Endothelial cell of umbilical vein (primary cell): ENCODE data around the gene LCNL1. TPM values are rescaled to one million over a fixed set of nuclear protein-coding genes. Genes with fewer than 3 reads are reported as not detected.

Experiments used
- BruUV-seq: library from RNA; stranded (reverse); fragments of 400-500 nt; replicated peaks from 2 replicates; lab custom pipeline; 2021; lab: Mats Ljungman, UMichigan
- CTCF ChIA-PET: fragments of 300-600, 350-600 bp; sonication (Branson Sonifier 250); formaldehyde crosslinking; loops from one replicate; lab custom pipeline; 2021; ENCODE audit warnings: antibody characterized with exemption, inconsistent platforms; lab: Charles Lee
- POLR2A ChIA-PET: fragments of 300-600, 350-600 bp; sonication (Branson Sonifier 250); formaldehyde crosslinking; loops from one replicate; lab custom pipeline; 2021; ENCODE audit warnings: antibody characterized with exemption, inconsistent platforms; lab: Charles Lee
- DNase-seq: peaks from one replicate; pipeline ENCODE4 v3.0.0-alpha.2; 2011; ENCODE audit warnings: low read depth, low spot score
- FAIRE-seq: peaks from 2 replicates; lab custom pipeline; 2011; peaks lifted over from hg19 to GRCh38; lab: Jason Lieb, UNC
- H2AFZ ChIP-seq: 2 replicates; pipeline ENCODE4 v1.6.0; 2012; ENCODE audit warnings: low read depth, low read length, control low read depth, inconsistent platforms
- H3K27ac ChIP-seq: 2 replicates; pipeline ENCODE4 v1.5.1; 2011; ENCODE audit warnings: low read depth, mild to moderate bottlenecking, control low read depth, low read length, moderate library complexity; ENCODE audit not compliant: insufficient read depth
- H3K27me3 ChIP-seq, 2 experiments: 2 replicates each; pipeline versions ENCODE4 v1.6.0 to v1.6.1; 2011; ENCODE audit warnings: low read length in 2 of 2, mixed read lengths in 1 of 2; ENCODE audit not compliant: control insufficient read depth in 2 of 2, insufficient read depth in 2 of 2
- H3K36me3 ChIP-seq, 2 experiments: 2 replicates in 1 of 2; 3 replicates in 1 of 2; pipeline ENCODE4 v1.5.1; 2011; ENCODE audit warnings: low read length in 2 of 2, mild to moderate bottlenecking in 1 of 2, moderate library complexity in 1 of 2; ENCODE audit not compliant: control insufficient read depth in 2 of 2, insufficient read depth in 2 of 2; ENCODE audit errors: extremely low read depth in 1 of 2
- H3K4me1 ChIP-seq: 3 replicates; pipeline ENCODE4 v1.5.1; 2011; ENCODE audit warnings: mild to moderate bottlenecking, low read length; ENCODE audit not compliant: control insufficient read depth, insufficient read depth; ENCODE audit errors: extremely low read depth
- H3K4me2 ChIP-seq: 2 replicates; pipeline ENCODE4 v1.6.1; 2011; ENCODE audit warnings: low read length, control low read depth, mixed read lengths; ENCODE audit not compliant: insufficient read depth
- H3K4me3 ChIP-seq, 3 experiments: fragments of 200-600 bp in 1 of 3; sonication (generic), shearing (Covaris generic) in 1 of 3; replicated peaks in 1 of 3; 2 replicates each; pipeline ENCODE4 v1.5.1; 2011 to 2016; ENCODE audit warnings: control low read depth in 3 of 3, low read length in 3 of 3, mild to moderate bottlenecking in 2 of 3, inconsistent platforms in 1 of 3, low read depth in 1 of 3, moderate library complexity in 1 of 3; ENCODE audit not compliant: insufficient read depth in 1 of 3
- H3K79me2 ChIP-seq: 2 replicates; pipeline ENCODE4 v1.6.0; 2012; ENCODE audit warnings: low read length, inconsistent platforms; ENCODE audit not compliant: control insufficient read depth, insufficient read depth
- H3K9ac ChIP-seq: replicated peaks from 2 replicates; pipeline ENCODE3; 2011; ENCODE audit warnings: low read length, control low read depth; ENCODE audit not compliant: insufficient read depth; ENCODE audit errors: extremely low read depth
- H3K9me1 ChIP-seq: replicated peaks from 3 replicates; pipeline ENCODE4 v1.6.0; 2011; ENCODE audit warnings: mild to moderate bottlenecking, low read length; ENCODE audit not compliant: control insufficient read depth, insufficient read depth; ENCODE audit errors: extremely low read depth
- H3K9me3 ChIP-seq: replicated peaks from 2 replicates; pipeline ENCODE4 v1.5.1; 2012; ENCODE audit warnings: low read length, inconsistent platforms; ENCODE audit not compliant: control insufficient read depth, insufficient read depth
- H4K20me1 ChIP-seq: replicated peaks from 2 replicates; pipeline ENCODE3; 2011; ENCODE audit warnings: mild to moderate bottlenecking, low read length; ENCODE audit not compliant: control insufficient read depth, insufficient read depth; ENCODE audit errors: extremely low read depth
- EZH2 ChIP-seq: IDR thresholded peaks from 2 replicates; pipeline ENCODE4 v1.6.1; 2012; ENCODE audit warnings: borderline replicate concordance, low read depth, mild to moderate bottlenecking, moderate library complexity, low read length, inconsistent platforms; ENCODE audit not compliant: severe bottlenecking
- FOS ChIP-seq: IDR thresholded peaks from 2 replicates; pipeline ENCODE4 v1.6.1; 2011; ENCODE audit warnings: mild to moderate bottlenecking, low read length, moderate library complexity, borderline replicate concordance; ENCODE audit not compliant: insufficient read depth
- GATA2 ChIP-seq: IDR thresholded peaks from 2 replicates; pipeline ENCODE4 v1.7.0; 2011; ENCODE audit warnings: low read depth, mild to moderate bottlenecking, moderate library complexity, mixed read lengths, low read length; ENCODE audit not compliant: insufficient read length, insufficient read depth
- JUN ChIP-seq: IDR thresholded peaks from 2 replicates; pipeline ENCODE4 v1.6.1; 2011; ENCODE audit warnings: borderline replicate concordance, low read depth; ENCODE audit not compliant: insufficient read length, insufficient read depth
- MYC ChIP-seq: IDR thresholded peaks from one replicate; pipeline ENCODE4 v1.6.1; 2011; ENCODE audit warnings: mild to moderate bottlenecking, low read depth, low read length
- POLR2A ChIP-seq: IDR thresholded peaks from 2 replicates; pipeline ENCODE4 v1.6.1; 2012; ENCODE audit warnings: low read depth, mild to moderate bottlenecking, control low read depth, low read length
- POLR2AphosphoS5 ChIP-seq: IDR thresholded peaks from 2 replicates; pipeline ENCODE4 v1.6.1; 2012; ENCODE audit warnings: low read depth, mild to moderate bottlenecking, control low read depth, low read length, moderate library complexity; ENCODE audit not compliant: insufficient read depth
- dilution Hi-C: fragments of 300-500 bp; cut with MboI; formaldehyde crosslinking; loops from one replicate; pipeline ENCODE4 v1.15.0; 2019; ENCODE audit warnings: low sequenced_read_pairs; ENCODE audit not compliant: extremely low pct_ligation_motif_present
- intact Hi-C: fragments of 100-400 bp; cut with micrococcal nuclease; formaldehyde crosslinking; loops from one replicate; pipeline ENCODE4 v1.10.0; 2022
- polyA plus RNA-seq, 4 experiments: library from polyadenylated mRNA; depleted of rRNA in 3 of 4; stranded (reverse) in 3 of 4; unstranded in 1 of 4; fragments of >200 nt; gene quantifications; 2 replicates each; pipeline versions ENCODE4 v1.2.1 to v1.2.3, GENCODE V29; 2011 to 2012; ENCODE audit warnings: missing spikeins in 1 of 4
- total RNA-seq: library from RNA; stranded (reverse); gene quantifications from 2 replicates; pipeline ENCODE4 v1.2.3, GENCODE V29; 2021
- TF ChIP-seq, protein P1 (sequence below): IDR thresholded peaks from 2 replicates; pipeline ENCODE4 v1.6.1; 2011; ENCODE audit not compliant: insufficient read depth, insufficient read length
- TF ChIP-seq, protein P2 (sequence below), 2 donors: IDR thresholded peaks; 1 replicate in 1 of 2; 2 replicates in 1 of 2; pipeline ENCODE4 v1.5.1; 2011; ENCODE audit warnings: low read length in 2 of 2, mild to moderate bottlenecking in 2 of 2, moderate library complexity in 2 of 2, control low read depth in 1 of 2, inconsistent platforms in 1 of 2, low read depth in 1 of 2; ENCODE audit not compliant: insufficient read depth in 1 of 2; ENCODE audit errors: extremely low read depth in 1 of 2

LCNL1 gene
- total and polyA plus RNA-seq, 2 donors (not counting 3 experiments of a cell fraction or from before 2014, with no cell fraction given): not detected

DNA sequence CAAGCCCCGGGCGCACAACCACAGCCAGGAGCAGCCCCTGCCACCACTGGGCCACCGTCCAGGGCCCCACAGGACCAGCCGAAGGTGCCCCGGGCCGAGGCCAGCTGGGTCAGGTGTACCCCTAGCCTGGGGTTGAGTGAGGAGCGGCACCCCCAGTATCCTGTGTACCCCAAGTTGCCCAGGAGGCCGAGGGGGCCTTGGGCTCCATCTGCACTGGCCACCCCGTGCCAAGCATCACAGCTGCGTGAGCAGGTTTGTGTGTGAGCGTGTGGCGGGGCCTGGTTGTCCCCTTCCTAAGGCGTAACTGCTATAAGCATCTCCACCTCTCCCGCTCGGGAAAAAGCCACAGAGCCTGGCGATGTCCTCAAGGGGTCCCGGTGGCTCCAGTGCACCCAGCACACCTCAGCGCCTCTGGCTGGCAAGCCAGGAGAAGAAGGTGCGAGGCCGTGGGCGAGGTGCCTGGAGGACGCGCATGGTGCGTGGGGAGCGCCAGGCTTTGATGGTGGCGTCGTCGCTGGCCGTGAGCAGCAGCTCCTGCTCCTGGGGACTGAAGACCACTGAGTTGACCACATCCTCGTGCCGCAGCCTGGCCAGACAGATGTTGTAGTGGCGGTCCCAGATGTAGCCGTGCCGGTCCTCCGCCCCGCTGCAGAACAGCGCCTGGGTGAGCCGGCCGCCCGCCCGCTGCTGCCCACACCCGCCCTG lies 42.1 kb upstream of the LCNL1 start:
- ChIA-PET CTCF (no interaction called here), POLR2A (no interaction called here)
- no peaks in the 10 kb centered on the region for H3K4me1 ChIP-seq
- H3K27ac ChIP-seq: no peak overlapping the region
- no peak overlapping the region for H3K4me2 ChIP-seq
- no peaks in the 10 kb centered on the region for H3K9me1 ChIP-seq
- H3K79me2 ChIP-seq: peaks cover 26% of the 10 kb centered on the region
- no peak overlapping the region for H2AFZ ChIP-seq
- dilution Hi-C loops (loop anchor here (25.0 kb wide), 1 partner anchor 128 kb away; the partner anchor contains the start of gene RABL6), intact Hi-C loops (loop anchor here (5.0 kb wide), 1 partner anchor 53 kb away; the partner anchor contains the start of gene TRAF2)
- BruUV-seq: no TSS peak
- peaks cover 2 to 31% of the 10 kb centered on the region in 2 experiments for H3K36me3 ChIP-seq
- H3K9ac ChIP-seq: no peak overlapping the region
- no peaks in the 10 kb centered on the region for H3K9me3 ChIP-seq
- TF ChIP-seq, protein P1, sequence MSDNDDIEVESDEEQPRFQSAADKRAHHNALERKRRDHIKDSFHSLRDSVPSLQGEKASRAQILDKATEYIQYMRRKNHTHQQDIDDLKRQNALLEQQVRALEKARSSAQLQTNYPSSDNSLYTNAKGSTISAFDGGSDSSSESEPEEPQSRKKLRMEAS: no peak
- TF ChIP-seq, protein P2, sequence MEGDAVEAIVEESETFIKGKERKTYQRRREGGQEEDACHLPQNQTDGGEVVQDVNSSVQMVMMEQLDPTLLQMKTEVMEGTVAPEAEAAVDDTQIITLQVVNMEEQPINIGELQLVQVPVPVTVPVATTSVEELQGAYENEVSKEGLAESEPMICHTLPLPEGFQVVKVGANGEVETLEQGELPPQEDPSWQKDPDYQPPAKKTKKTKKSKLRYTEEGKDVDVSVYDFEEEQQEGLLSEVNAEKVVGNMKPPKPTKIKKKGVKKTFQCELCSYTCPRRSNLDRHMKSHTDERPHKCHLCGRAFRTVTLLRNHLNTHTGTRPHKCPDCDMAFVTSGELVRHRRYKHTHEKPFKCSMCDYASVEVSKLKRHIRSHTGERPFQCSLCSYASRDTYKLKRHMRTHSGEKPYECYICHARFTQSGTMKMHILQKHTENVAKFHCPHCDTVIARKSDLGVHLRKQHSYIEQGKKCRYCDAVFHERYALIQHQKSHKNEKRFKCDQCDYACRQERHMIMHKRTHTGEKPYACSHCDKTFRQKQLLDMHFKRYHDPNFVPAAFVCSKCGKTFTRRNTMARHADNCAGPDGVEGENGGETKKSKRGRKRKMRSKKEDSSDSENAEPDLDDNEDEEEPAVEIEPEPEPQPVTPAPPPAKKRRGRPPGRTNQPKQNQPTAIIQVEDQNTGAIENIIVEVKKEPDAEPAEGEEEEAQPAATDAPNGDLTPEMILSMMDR (IDR thresholded peaks at IDR 0.05; ENCODE audit: extremely low read depth in 1 of 2, insufficient read depth in 1 of 2, low read depth in 1 of 2, low read length in 2 of 2): no peak
- TF ChIP-seq POLR2A: no peak
- TF ChIP-seq MYC: no peak
- TF ChIP-seq FOS: no peak
- TF ChIP-seq EZH2: no peak
- no peak for TF ChIP-seq GATA2
- no peak for TF ChIP-seq POLR2AphosphoS5
- TF ChIP-seq JUN: no peak
- H4K20me1 ChIP-seq: no peaks in the 10 kb centered on the region
- DNase-seq (no peak), FAIRE-seq (no peak)
- H3K4me3 ChIP-seq: no peak overlapping the region
- H3K27me3 ChIP-seq: no peaks in the 10 kb centered on the region
